ENCODE results near the gene DNAH14.
"Not testable (repeated sequence)": the region's sequence is repeated elsewhere in the genome, so short reads cannot be mapped to it uniquely, and the experiment has no call there.

Gene DNAH14

GRCh38 chr1:224921354-224921753 is 8.1 kb upstream of the DNAH14 start:
- no peak for DNase-seq (ENCODE audit: low read depth, low spot score)

GRCh38 chr1:224922404-224923164 is 6.9 kb upstream of the DNAH14 start:
- no peak for DNase-seq (ENCODE audit: low read depth, low spot score)

- DNase-seq (ENCODE audit: low read depth, low spot score): no peak
These were observed 5.7 kb upstream of the DNAH14 start for GRCh38 chr1:224923726-224924125.

- not testable (repeated sequence) for DNase-seq (ENCODE audit: low read depth, low spot score)
These were observed 1.8 kb upstream of the DNAH14 start for GRCh38 chr1:224927631-224928030.

GRCh38 chr1:224928906-224929305 is 569 bp upstream of the DNAH14 start:
- no peak for DNase-seq (ENCODE audit: low read depth, low spot score)

GRCh38 chr1:224931605-224932004 is 2.1 kb downstream of the DNAH14 start:
- DNase-seq (ENCODE audit: low read depth, low spot score): no peak

- DNase-seq (ENCODE audit: low read depth, low spot score): no peak
These were observed 3.3 kb downstream of the DNAH14 start for GRCh38 chr1:224932607-224933249.

- DNase-seq (ENCODE audit: low read depth, low spot score): no peak
These were observed 4.1 kb downstream of the DNAH14 start for GRCh38 chr1:224933584-224933983.

GRCh38 chr1:224938652-224939051 is 9.2 kb downstream of the DNAH14 start:
- DNase-seq (ENCODE audit: low read depth, low spot score): no peak

GRCh38 chr1:224939844-224940425 is 10.5 kb downstream of the DNAH14 start:
- no peak for DNase-seq (ENCODE audit: low read depth, low spot score)

- DNase-seq (ENCODE audit: low read depth, low spot score): not testable (repeated sequence)
These were observed 11.3 kb downstream of the DNAH14 start for GRCh38 chr1:224940735-224941134.

GRCh38 chr1:224945651-224946348 is 16.3 kb downstream of the DNAH14 start:
- not testable (repeated sequence) for DNase-seq (ENCODE audit: low read depth, low spot score)

- DNase-seq (ENCODE audit: low read depth, low spot score): not testable (repeated sequence)
These were observed 16.8 kb downstream of the DNAH14 start for GRCh38 chr1:224946349-224946691.

GRCh38 chr1:224957696-224958095 is 28.2 kb downstream of the DNAH14 start:
- no peak for DNase-seq (ENCODE audit: low read depth, low spot score)

GRCh38 chr1:224958490-224958889 is 29.0 kb downstream of the DNAH14 start:
- no peak for DNase-seq (ENCODE audit: low read depth, low spot score)

GRCh38 chr1:224959115-224959514 is 29.6 kb downstream of the DNAH14 start:
- no peak for DNase-seq (ENCODE audit: low read depth, low spot score)

GRCh38 chr1:224959656-224960055 is 30.2 kb downstream of the DNAH14 start:
- no peak for DNase-seq (ENCODE audit: low read depth, low spot score)

- no peak for DNase-seq (ENCODE audit: low read depth, low spot score)
These were observed 50.7 kb downstream of the DNAH14 start for GRCh38 chr1:224980181-224980580.

GRCh38 chr1:224981922-224982354 is 52.5 kb downstream of the DNAH14 start:
- peak; percentile 9 for DNase-seq (ENCODE audit: low read depth, low spot score)

- DNase-seq (ENCODE audit: low read depth, low spot score): no peak
These were observed 58.6 kb downstream of the DNAH14 start for GRCh38 chr1:224988042-224988441.

GRCh38 chr1:224989615-224990014 is 60.1 kb downstream of the DNAH14 start:
- DNase-seq (ENCODE audit: low read depth, low spot score): no peak

GRCh38 chr1:224991550-224991949 is 62.1 kb downstream of the DNAH14 start:
- DNase-seq (ENCODE audit: low read depth, low spot score): not testable (repeated sequence)
